ENCODE results near the gene H3-3A. TPM values are rescaled to one million over a fixed set of nuclear protein-coding genes. Genes with fewer than 3 reads are reported as not detected.

H3-3A gene
- total RNA-seq, 4 donors from 2014 or later: 358 to 544 (median 443) TPM

- no peaks in the 10 kb centered on the region for H3K27me3 ChIP-seq
- H3K4me3 ChIP-seq: no peak overlapping the region
- no peaks in the 10 kb centered on the region for H3K9me3 ChIP-seq
- peaks cover 0 to 29% (median 0%) of the 10 kb centered on the region in 3 donors for H3K36me3 ChIP-seq
- H3K27ac ChIP-seq: no peak overlapping the region
- peaks cover 6 to 26% (median 7%) of the 10 kb centered on the region in 3 donors for H3K4me1 ChIP-seq
- 97 to 98% methylated on average over 1 of the region's 1 CpG for WGBS, 2 donors
- TF ChIP-seq POLR2A (IDR thresholded peaks at IDR 0.05) (no peak), CTCF (IDR thresholded peaks at IDR 0.05) (no peak)
- intact Hi-C loops (cut with DNase I): loop anchor here (10.0 kb wide), 1 partner anchor 65 kb away; the partner anchor contains the start of gene SDE2
- no peak for DNase-seq
These were observed 2.8 kb upstream of the H3-3A start for GRCh38 chr1:226059709-226060108.

GRCh38 chr1:226060427-226060826, 2.1 kb upstream of the H3-3A start:
- TF ChIP-seq POLR2A (IDR thresholded peaks at IDR 0.05) (no peak), CTCF (IDR thresholded peaks at IDR 0.05) (no peak)
- no peak for DNase-seq
- intact Hi-C loops (cut with DNase I): loop anchor here (10.0 kb wide), 1 partner anchor 66 kb away; the partner anchor contains the start of gene SDE2
- H3K27ac ChIP-seq: peak overlapping the region in 3 of 4 donors; percentile 96 to 100 (median 99)
- H3K4me3 ChIP-seq: no peak overlapping the region
- no peaks in the 10 kb centered on the region for H3K9me3 ChIP-seq
- H3K36me3 ChIP-seq: peaks cover 0 to 24% (median 0%) of the 10 kb centered on the region in 3 donors
- 92 to 100% methylated on average over 1 of the region's 1 CpG for WGBS, 2 donors
- peaks cover 7 to 33% (median 13%) of the 10 kb centered on the region in 3 donors for H3K4me1 ChIP-seq
- H3K27me3 ChIP-seq: no peaks in the 10 kb centered on the region

- TF ChIP-seq CTCF (IDR thresholded peaks at IDR 0.05) (no peak), POLR2A (IDR thresholded peaks at IDR 0.05) (no peak)
- peak overlapping the region; percentile 80 to 87 (median 84) for H3K4me3 ChIP-seq
- peak overlapping the region; percentile 96 to 100 (median 99) for H3K27ac ChIP-seq
- 13 to 17% methylated on average over 15 to 21 of the region's 21 CpGs for WGBS, 2 donors
- DNase-seq: no peak
- H3K9me3 ChIP-seq: no peaks in the 10 kb centered on the region
- intact Hi-C loops (cut with DNase I): loop anchor here (10.0 kb wide), 1 partner anchor 66 kb away; the partner anchor contains the start of gene SDE2
- peaks cover 7 to 41% (median 21%) of the 10 kb centered on the region in 3 donors for H3K4me1 ChIP-seq
- H3K36me3 ChIP-seq: peaks cover 0 to 32% (median 0%) of the 10 kb centered on the region in 3 donors
- H3K27me3 ChIP-seq: no peaks in the 10 kb centered on the region
These were observed 1.3 kb upstream of the H3-3A start for GRCh38 chr1:226061068-226061840.

GRCh38 chr1:226061841-226062557, 517 bp upstream of the H3-3A start:
- TF ChIP-seq POLR2A (IDR thresholded peaks at IDR 0.05) (peak in 2 of 4 donors; percentile 73 to 74), CTCF (IDR thresholded peaks at IDR 0.05) (no peak)
- H3K4me1 ChIP-seq: peaks cover 7 to 49% (median 27%) of the 10 kb centered on the region in 3 donors
- H3K36me3 ChIP-seq: peaks cover 0 to 32% (median 0%) of the 10 kb centered on the region in 3 donors
- H3K4me3 ChIP-seq: peak overlapping the region; percentile 80 to 87 (median 84)
- H3K9me3 ChIP-seq: no peaks in the 10 kb centered on the region
- 0% methylated on average over 8 of the region's 100 CpGs; no CpG with 5 or more reads in 1 of the 2 donors for WGBS, 2 donors
- intact Hi-C loops (cut with DNase I): loop anchor here (10.0 kb wide), 1 partner anchor 67 kb away; the partner anchor contains the start of gene SDE2
- H3K27me3 ChIP-seq: no peaks in the 10 kb centered on the region
- H3K27ac ChIP-seq: peak overlapping the region; percentile 96 to 100 (median 99)
- no peak for DNase-seq
